Urinary bladder (tissue), 4 donors: ENCODE data around the gene DUSP23. TPM values are rescaled to one million over a fixed set of nuclear protein-coding genes. Genes with fewer than 3 reads are reported as not detected.

Experiments used
- DNase-seq: peaks from one replicate; pipeline ENCODE4 v3.0.0-alpha.2; 2015; ENCODE audit errors: extremely low spot score
- H3K27ac ChIP-seq: one replicate; pipeline ENCODE4 v1.5.1; 2013; ENCODE audit warnings: low read depth, mild to moderate bottlenecking, moderate library complexity
- H3K36me3 ChIP-seq: one replicate; pipeline ENCODE4 v1.6.1; 2013; ENCODE audit warnings: mild to moderate bottlenecking, moderate library complexity; ENCODE audit not compliant: insufficient read depth
- H3K4me1 ChIP-seq: one replicate; pipeline ENCODE4 v1.6.1; 2013; ENCODE audit warnings: mild to moderate bottlenecking, moderate library complexity; ENCODE audit not compliant: insufficient read depth
- H3K4me3 ChIP-seq: one replicate; pipeline ENCODE4 v1.5.1; 2013; ENCODE audit warnings: low read depth, low read length
- WGBS: extraction: QIAGEN DNeasy Blood & Tissue Kit; methylation state at CpG from one replicate; pipeline ENCODE4 v1.1.7; 2013; 5-methylcytosine and 5-hydroxymethylcytosine counted together
- polyA plus RNA-seq: library from polyadenylated mRNA; stranded (reverse); fragments of 200-250 nt; gene quantifications from one replicate; pipeline ENCODE4 v1.2.3, GENCODE V29; 2013
- total RNA-seq: library from RNA; depleted of rRNA; stranded (reverse); fragments of >200 nt; gene quantifications from one replicate; pipeline ENCODE4 v1.2.3, GENCODE V29; 2014
- donor health status: healthy with polysubstance abuse.
- donor health status: healthy.

The DUSP23 gene
- total RNA-seq (9.6 TPM), polyA plus RNA-seq (93.6 TPM)

DNA sequence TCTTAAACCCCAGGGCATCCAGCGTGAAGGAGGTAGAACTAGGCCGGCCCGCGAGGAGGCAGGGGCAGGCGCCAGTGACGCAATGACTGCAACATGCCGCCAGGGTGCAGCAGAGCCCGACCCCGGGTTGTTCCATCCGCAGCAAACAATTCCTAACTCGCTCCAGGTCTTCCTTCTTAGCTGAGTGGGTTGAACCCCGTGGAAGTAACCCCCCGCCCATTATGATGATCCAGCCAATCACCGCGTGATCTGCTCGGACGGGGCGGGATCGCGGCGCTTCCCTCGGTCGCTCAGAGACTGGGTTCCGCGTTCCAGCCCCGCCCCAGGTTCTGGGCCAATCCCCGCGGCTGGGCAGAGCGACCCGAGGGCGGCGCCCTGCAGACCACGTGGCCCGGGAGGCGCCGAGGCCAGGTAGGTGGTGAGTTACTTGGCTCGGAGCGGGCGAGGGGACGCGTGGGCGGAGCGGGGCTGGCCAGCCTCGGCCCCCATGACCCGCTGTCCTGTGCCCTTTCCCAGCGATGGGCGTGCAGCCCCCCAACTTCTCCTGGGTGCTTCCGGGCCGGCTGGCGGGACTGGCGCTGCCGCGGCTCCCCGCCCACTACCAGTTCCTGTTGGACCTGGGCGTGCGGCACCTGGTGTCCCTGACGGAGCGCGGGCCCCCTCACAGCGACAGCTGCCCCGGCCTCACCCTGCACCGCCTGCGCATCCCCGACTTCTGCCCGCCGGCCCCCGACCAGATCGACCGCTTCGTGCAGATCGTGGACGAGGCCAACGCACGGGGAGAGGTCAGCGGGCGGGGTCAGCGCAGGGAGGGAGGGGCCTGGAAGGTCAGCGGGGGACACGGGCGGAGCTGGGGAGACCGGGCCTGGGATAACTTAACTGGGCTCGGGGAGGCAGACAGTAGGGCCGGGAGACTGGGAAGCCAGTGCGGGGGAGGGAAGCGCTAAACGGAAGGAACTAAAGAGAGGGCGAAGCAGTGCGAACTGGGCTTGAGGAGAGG, at the start of gene DUSP23:
Gene DUSP23, plus strand, starts transcription at position 380 of the 1,000 bp plus-strand sequence. Its CDS starts 139 bp downstream, at position 519.
- Histone ChIP-seq H3K27ac (peak within 1 kb of the TSS; percentile 75), H3K4me3 (peak within 1 kb of the TSS; percentile 85), H3K36me3 (no peaks in the 10 kb centered on the region), H3K4me1 (no peaks in the 10 kb centered on the region)
- 2% methylated on average over 88 of the region's 88 CpGs for WGBS
- DNase-seq = peak; percentile 95

- Histone ChIP-seq H3K36me3 (no peaks in the 10 kb centered on the region), H3K27ac (no peak overlapping the region), H3K4me3 (no peak overlapping the region), H3K4me1 (no peaks in the 10 kb centered on the region)
- WGBS = 70% methylated on average over 4 of the region's 4 CpGs
- DNase-seq = no peak
Measured at GRCh38 chr1:159737238-159737916, 43.4 kb upstream of the DUSP23 start.

- WGBS = 70% methylated on average over 5 of the region's 5 CpGs
- Histone ChIP-seq H3K27ac (no peak overlapping the region), H3K36me3 (no peaks in the 10 kb centered on the region), H3K4me3 (no peak overlapping the region), H3K4me1 (no peaks in the 10 kb centered on the region)
- DNase-seq = no peak
Measured at GRCh38 chr1:159743651-159744410, 36.9 kb upstream of the DUSP23 start.

GRCh38 chr1:159746666-159747065, 34.1 kb upstream of the DUSP23 start:
- H3K36me3 ChIP-seq = no peaks in the 10 kb centered on the region

DNA sequence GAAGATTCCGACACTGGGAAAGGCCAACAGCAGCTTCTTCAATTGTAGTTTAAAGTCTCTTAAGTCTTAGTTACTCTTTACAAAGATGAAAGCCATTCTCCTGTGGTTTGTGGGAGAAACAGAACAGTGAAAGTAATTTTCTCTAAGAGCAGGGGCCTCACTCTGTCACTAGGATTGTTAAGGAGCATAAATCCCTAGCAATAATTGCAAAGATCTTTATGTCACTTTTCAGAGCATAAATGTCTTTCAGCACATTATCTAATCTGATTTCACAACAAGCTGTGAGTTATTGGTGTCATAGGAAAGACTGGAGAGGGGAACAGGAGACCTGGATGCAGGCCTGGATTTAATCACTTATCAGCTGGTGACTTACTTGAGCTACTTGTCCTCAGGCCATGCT, 32.4 kb upstream of the DUSP23 start:
- Histone ChIP-seq H3K4me1 (no peaks in the 10 kb centered on the region), H3K27ac (no peak overlapping the region), H3K4me3 (no peak overlapping the region), H3K36me3 (no peaks in the 10 kb centered on the region)
- 62% methylated on average over 1 of the region's 1 CpG for WGBS
- no peak for DNase-seq

More at GRCh38 chr1:159746666-159747065, 34.1 kb upstream of the DUSP23 start:
- H3K27ac ChIP-seq = no peak overlapping the region
- DNase-seq = no peak
- no peaks in the 10 kb centered on the region for H3K4me1 ChIP-seq
- WGBS = 31% methylated on average over 3 of the region's 3 CpGs
- no peak overlapping the region for H3K4me3 ChIP-seq

DNA sequence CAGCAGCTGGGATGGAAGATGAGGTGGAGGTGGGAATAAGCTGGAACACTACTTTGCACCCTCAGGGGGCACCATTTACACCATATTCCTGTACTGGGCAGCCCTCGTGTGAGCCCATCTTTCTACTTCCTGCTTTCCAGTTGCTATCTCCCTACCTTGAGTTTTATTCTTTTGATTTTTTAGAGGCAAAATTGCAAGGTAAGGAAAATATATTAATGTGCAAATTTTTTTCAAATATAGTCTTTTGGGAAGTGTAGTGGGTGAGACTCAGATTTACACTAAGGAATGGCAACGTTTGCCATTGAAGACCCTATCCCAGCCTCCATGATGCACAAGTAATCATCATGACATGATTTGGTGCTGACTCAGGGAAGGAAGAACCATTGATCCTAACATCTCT, 31.1 kb upstream of the DUSP23 start:
- DNase-seq = no peak
- H3K36me3 ChIP-seq = no peaks in the 10 kb centered on the region
- no peaks in the 10 kb centered on the region for H3K4me1 ChIP-seq
- 73% methylated on average over 2 of the region's 2 CpGs for WGBS
- no peak overlapping the region for H3K4me3 ChIP-seq
- no peak overlapping the region for H3K27ac ChIP-seq

- H3K4me3 ChIP-seq = no peak overlapping the region
- no peak overlapping the region for H3K27ac ChIP-seq
- H3K36me3 ChIP-seq = no peaks in the 10 kb centered on the region
- no peak for DNase-seq
- no peaks in the 10 kb centered on the region for H3K4me1 ChIP-seq
Measured at GRCh38 chr1:159750621-159751020, 30.1 kb upstream of the DUSP23 start.

- Histone ChIP-seq H3K4me1 (no peaks in the 10 kb centered on the region), H3K36me3 (no peaks in the 10 kb centered on the region), H3K4me3 (no peak overlapping the region), H3K27ac (no peak overlapping the region)
- DNase-seq = no peak
Measured at GRCh38 chr1:159751031-159751430, 29.7 kb upstream of the DUSP23 start.

DNA sequence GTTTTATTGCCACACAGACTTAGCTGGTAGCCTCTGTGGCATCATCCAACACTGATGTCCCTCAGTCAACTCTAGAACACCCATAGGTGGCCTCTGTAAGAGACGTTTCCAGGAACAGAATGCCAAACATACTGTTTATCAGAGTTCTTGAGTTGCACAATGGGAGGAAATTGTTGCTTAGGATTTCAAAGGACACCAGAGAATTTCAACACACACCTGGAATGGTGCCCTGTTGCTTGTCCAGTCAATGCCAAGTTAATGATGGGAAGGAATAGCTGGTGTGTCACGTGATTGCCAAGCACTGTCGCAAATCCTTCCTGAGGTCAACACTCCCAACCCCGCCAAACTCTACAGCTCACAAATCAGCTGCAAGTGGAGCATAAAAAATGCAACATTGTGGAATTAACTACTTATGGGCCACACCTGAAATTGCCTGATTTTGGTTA, 28.6 kb upstream of the DUSP23 start:
- no peaks in the 10 kb centered on the region for H3K36me3 ChIP-seq
- H3K4me3 ChIP-seq = no peak overlapping the region
- H3K4me1 ChIP-seq = no peaks in the 10 kb centered on the region
- H3K27ac ChIP-seq = no peak overlapping the region
- WGBS = 52% methylated on average over 4 of the region's 4 CpGs
- DNase-seq = no peak

GRCh38 chr1:159753386-159753785, 27.4 kb upstream of the DUSP23 start:
- H3K27ac ChIP-seq = no peak overlapping the region
- no peaks in the 10 kb centered on the region for H3K4me1 ChIP-seq
- no peak overlapping the region for H3K4me3 ChIP-seq
- H3K36me3 ChIP-seq = no peaks in the 10 kb centered on the region
- no peak for DNase-seq
- 82% methylated on average over 4 of the region's 4 CpGs for WGBS

- no peak for DNase-seq
- H3K27ac ChIP-seq = no peak overlapping the region
- H3K36me3 ChIP-seq = no peaks in the 10 kb centered on the region
- no peaks in the 10 kb centered on the region for H3K4me1 ChIP-seq
- 90% methylated on average over 3 of the region's 3 CpGs for WGBS
- H3K4me3 ChIP-seq = no peak overlapping the region
Measured at GRCh38 chr1:159755451-159756007, 25.2 kb upstream of the DUSP23 start.

DNA sequence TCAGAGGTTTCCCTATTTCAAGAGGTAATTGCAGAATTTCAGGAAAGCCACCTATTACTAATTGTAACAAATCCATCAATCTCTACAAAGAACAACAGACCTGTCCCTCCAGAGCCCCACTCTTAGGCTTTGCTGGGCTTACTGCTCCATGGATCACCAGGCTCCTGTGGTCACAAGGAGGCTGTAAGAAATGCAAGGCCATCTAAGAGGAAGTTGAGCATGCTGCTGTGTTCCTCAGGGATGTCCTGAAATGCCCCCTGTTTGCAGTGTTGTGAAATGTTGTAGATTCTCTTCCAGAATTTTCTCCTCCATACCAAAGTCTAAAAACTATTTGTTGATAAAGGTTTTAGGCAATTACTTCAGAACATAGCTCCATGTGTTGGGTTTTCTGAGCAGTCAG, 24.4 kb upstream of the DUSP23 start:
- H3K36me3 ChIP-seq = no peaks in the 10 kb centered on the region
- no peak overlapping the region for H3K4me3 ChIP-seq
- no peak overlapping the region for H3K27ac ChIP-seq
- DNase-seq = no peak
- no peaks in the 10 kb centered on the region for H3K4me1 ChIP-seq

DNA sequence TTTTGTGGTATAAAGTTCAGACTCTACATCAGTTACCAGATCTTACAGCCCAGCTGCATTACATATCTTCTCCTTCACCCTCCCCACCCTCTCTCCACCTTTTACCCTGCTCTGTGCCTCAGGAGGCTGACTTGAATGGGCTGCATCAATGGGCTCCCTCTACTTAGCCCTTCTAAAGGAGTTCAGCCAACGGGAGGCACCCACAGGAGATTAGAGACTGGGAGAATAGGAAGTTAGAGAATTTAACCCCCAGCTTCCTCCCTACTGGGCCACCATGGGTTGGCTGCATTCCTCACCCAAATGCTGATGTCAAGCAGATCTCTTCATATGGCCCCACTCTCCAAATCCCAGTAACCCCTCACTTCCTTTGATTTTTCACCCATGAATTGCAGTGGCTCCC, 17.1 kb upstream of the DUSP23 start:
- Histone ChIP-seq H3K27ac (no peak overlapping the region), H3K4me1 (no peaks in the 10 kb centered on the region), H3K4me3 (no peak overlapping the region), H3K36me3 (no peaks in the 10 kb centered on the region)
- DNase-seq = no peak
- WGBS = 20% methylated on average over 1 of the region's 1 CpG
